HG03558 (cell line): ENCODE results near the gene CCDC70.

Experiments
- ATAC-seq: cut with Tn5 transposase; IDR thresholded peaks from one replicate; pipeline ENCODE4 v1.9.1; 2021; ENCODE audit warnings: moderate number of reproducible peaks; ENCODE audit not compliant: unreplicated experiment; ENCODE audit errors: extremely low read depth

Gene CCDC70

DNA sequence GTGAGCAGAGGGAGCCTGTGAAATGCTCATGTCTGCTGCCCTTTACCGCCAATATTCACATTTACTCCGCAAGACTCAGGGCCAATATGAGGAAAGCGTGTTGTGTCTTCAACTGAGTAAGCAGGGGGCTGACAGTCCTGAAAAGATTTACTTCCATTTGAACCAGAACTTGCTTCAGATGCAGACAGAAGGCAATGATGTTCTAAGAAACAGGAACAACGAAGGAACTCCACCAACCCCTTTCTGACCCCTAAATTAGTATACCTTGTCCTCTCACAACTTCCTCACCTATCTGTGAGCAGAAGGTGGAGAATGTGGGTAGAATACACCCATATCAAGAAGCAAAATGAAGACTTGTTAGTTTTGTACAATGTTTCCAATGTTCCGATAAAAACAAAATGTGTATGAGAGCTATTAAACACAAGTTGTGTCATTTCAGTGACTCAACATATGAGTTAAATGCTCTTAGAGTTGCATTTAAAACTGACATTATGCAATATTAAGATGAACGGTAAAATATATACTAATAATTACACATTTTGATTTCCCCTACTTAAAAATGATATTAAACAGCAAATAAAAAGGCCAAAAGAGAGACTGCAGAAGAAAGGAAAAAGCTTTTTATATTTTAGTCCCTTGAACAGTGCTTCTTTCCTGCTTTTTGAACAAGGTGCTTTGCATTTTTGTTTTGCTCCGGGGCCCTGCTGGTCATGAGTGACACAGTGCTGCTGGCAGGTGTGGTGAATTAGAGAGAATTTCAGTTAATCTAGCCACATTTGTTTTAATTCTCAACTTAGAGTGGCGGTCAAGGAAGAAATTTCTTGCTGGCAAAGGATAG, 32.8 kb upstream of the CCDC70 start:
- ATAC-seq, result no peak

- no peak for ATAC-seq
Measured at GRCh38 chr13:51829568-51829899, 32.2 kb upstream of the CCDC70 start.

DNA sequence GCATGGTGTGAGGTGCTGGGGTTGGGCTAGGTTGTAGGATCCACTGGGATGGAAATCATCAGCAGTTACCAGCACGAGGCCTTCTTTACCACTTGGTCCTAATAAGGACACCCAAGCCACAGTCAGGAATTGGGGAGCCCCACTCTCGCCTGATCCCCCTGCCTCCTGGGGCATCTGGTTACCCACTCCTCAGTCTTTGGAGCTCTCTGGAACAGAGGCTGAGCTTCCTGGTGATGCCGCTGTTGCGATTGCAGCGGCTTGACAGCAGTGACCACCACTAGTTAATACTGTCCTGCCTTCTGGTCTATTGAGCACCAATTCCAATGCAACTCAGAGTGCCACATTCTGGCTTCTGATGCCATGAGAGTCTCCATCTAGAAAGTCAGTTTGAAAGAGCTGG, 30.2 kb upstream of the CCDC70 start:
- no peak for ATAC-seq

- ATAC-seq, result no peak
Measured at GRCh38 chr13:51832471-51833152, 29.2 kb upstream of the CCDC70 start.

- ATAC-seq, result no peak
Measured at GRCh38 chr13:51833980-51834379, 27.8 kb upstream of the CCDC70 start.

DNA sequence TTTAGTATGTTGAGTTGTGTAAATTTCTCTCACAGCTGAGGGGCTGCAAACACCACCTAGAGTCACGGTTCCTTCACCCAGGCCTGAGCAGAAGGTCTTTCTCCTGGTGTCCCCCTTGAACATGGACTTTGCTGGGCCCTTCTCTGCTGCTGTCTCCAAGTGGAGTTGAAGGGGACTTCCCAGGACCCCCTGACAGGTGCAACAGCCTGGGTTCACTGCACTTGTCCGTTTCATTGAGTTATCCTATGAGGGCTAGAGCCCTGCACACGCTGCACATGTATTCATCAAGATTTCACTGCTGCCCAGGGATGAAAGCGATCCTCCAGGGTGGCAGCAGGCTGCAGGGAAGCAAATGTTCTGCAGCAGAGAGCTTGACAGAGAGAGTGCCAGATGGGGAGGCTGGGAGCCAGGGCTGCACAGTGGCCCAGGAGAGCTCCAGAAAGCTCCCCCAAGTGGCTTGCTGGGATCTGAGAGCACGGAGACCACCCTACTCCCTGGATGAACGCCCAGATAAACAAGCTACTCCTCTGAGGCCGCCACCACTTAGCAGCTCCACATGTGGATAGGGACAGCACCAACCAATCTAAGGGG, 27.1 kb upstream of the CCDC70 start:
- ATAC-seq, result no peak

GRCh38 chr13:51837016-51837415, 24.8 kb upstream of the CCDC70 start:
- ATAC-seq, result no peak

- ATAC-seq, result no peak
Measured at GRCh38 chr13:51838240-51838846, 23.4 kb upstream of the CCDC70 start.

DNA sequence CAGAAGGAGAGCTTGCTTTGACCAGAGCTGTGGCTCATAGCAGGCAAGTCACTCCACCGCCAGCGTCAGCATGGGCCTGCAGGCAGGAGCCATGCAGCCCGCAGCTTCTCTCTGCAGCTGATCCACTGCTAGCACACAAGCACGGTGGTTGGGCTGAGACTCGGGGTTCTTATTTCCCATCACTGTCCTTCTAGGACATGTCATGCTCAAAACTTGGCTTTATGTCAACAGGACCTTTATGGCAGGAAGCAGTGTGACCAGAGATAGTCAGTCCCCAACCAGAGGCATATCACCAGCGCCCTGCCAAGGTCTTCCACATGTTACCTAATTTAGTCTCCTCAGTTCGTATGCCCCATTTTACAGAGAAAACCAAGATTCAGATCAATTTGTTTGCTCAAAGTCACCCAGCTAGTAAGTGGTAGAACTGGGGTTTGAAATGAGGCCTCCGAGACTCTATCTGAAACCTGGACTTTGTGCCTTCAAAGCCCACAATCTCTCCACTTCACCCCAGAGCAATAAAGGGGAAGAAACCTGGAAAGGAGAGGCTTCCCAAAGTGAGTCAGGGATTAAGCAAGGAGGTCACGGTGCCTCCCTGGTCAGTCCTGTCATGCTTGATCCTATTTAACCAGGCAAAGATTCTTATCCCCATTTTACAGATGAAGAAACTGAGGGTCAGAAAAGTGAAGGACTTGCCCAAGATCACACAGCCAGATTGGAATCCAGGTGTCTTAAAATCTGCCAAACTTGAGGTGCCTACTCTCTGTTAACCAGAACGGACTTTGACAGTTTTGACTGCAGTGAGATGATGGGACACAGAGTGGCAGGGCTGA, 21.8 kb upstream of the CCDC70 start:
- no peak for ATAC-seq

- no peak for ATAC-seq
Measured at GRCh38 chr13:51840917-51841316, 20.9 kb upstream of the CCDC70 start.

DNA sequence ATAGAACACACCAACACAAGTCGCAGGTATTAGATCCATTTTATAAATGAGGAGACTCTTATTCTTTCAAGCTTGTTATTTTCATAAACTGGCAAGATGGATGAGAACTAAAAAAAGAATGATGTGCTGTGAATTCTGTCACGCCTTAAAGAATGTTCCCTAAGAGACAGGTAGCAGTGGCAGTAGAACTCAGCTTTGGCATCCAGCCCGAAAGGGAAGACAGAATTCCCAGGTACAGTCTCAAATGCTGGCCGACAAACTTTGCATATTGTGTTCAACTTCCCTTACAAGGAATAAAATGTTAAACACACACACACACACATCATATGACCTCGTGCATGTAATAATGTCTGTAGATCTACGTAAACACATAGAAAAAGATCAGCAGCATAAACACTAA, 20.0 kb upstream of the CCDC70 start:
- ATAC-seq, result no peak

DNA sequence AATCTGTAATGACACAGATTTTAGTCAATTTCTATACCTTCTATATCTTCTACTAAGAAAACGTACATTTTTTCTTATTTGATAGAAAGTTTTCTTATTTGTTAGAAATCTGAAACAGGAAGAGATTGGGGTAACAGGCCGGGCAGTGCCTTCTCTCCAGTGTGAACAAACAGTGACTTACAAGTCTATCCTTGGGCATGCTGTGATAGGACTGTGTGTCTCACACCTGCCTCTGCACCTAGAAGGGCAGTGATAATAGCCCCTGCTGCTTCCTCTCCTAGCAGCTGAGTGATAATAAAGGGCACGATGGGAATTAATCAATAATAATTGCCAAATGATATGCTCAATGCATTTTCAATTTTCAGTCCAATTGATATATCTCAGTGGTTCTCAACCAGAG, 18.2 kb upstream of the CCDC70 start:
- no peak for ATAC-seq

DNA sequence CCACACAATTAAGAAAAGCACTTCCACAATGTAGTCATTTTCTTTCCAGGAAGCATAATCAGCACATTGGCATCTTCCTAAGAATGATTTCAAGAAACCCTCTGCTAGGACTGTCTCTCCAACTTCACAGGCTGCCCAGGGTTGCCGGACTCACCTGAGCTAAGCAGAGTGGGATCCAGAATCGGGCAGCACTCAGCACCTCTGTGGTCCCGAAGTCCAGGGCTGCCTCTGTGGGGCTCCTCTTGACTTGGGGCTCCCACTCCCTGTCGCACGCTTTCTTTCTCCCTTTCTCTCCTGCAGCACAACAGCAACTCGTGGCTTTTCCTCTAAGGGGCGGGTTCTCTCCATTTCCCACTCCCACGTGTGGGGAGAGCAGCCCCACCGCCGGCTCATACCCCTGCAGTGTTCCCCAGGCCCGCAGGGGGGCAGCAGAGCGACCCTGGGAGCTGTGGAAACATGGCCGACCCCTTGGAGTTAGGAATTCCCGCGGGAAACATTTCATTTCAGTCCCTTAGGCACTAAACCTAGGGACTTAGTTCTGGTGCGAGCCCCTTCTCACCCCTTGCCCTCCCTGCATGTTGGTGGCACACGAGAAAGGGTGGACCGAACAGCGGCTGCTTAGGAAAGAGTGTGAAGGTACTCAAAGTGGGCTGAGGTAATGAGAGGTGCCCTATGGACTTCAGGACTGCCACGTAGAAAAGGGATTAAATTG, 16.8 kb upstream of the CCDC70 start, which contains the start of gene TMEM272:
Gene TMEM272 (minus strand): TSS at position 316 of the 712 bp plus-strand sequence. CDS start 6,647 bp downstream, outside the sequence.
- no peak for ATAC-seq

GRCh38 chr13:51845574-51846318, 16.0 kb upstream of the CCDC70 start:
- ATAC-seq, result no peak

DNA sequence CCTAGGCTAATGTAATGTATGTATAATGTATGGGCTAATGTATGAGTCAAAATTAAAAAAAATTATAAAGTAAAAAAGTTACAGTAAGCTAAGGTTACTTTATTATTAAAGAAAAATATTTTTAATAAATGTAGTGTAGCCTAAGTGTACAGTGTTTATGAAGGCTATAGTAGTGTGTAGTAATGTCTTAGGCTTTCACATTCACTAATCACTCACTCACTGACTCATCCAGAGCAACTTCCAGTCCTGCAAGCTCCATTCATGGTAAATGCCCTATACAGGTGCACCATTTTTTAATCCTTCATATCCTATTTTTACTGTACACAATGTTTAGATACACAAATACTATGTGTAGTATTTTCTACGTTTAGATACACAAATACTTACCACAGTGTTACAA, 15.0 kb upstream of the CCDC70 start:
- ATAC-seq, result no peak

DNA sequence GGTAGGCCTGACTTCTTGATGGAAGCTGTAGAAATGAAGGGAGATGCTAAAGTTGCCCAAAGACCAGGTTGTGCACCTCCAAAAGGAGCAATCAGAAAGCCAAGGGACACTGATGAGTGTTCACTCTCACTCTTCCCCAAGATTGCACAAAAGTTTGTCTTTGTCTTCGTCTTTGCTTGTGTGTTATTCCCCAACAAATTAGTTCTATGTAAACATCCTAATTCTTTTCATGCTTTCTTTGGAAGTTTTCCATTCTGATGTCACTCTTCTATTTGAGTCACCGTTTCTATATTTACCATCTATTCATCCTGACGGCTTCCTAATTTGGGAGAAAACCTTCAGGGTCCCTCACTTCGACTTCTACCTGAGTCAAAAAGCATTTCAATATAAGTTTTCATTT, 13.1 kb upstream of the CCDC70 start:
- no peak for ATAC-seq

GRCh38 chr13:51849145-51850101, 12.3 kb upstream of the CCDC70 start:
- no peak for ATAC-seq
